Esophagus (tissue), 2 donors: ENCODE measurements around the gene UNC13B. TPM values are rescaled to one million over a fixed set of nuclear protein-coding genes. Genes with fewer than 3 reads are reported as not detected.

Source experiments
- H3K27ac ChIP-seq, 2 donors: one replicate each; pipeline ENCODE4 v1.5.1; 2013; ENCODE audit warnings: low read depth in 2 of 2, mild to moderate bottlenecking in 2 of 2, inconsistent platforms in 1 of 2, low read length in 1 of 2, moderate library complexity in 1 of 2
- H3K27me3 ChIP-seq, 2 donors: one replicate each; pipeline ENCODE4 v1.6.1; 2013; ENCODE audit warnings: low read length in 2 of 2, control low read depth in 1 of 2, mild to moderate bottlenecking in 1 of 2; ENCODE audit not compliant: insufficient read depth in 2 of 2, control insufficient read depth in 1 of 2
- H3K36me3 ChIP-seq, 2 donors: one replicate each; pipeline ENCODE4 v1.6.1; 2013; ENCODE audit warnings: low read length in 1 of 2; ENCODE audit not compliant: control insufficient read depth in 2 of 2, insufficient read depth in 2 of 2
- H3K4me1 ChIP-seq, 2 donors: one replicate each; pipeline ENCODE4 v1.6.1; 2013; ENCODE audit warnings: low read length in 1 of 2; ENCODE audit not compliant: control insufficient read depth in 2 of 2, insufficient read depth in 2 of 2
- H3K4me3 ChIP-seq, 2 donors: one replicate each; pipeline ENCODE4 v1.5.1; 2013; ENCODE audit warnings: low read length in 2 of 2, mild to moderate bottlenecking in 2 of 2, low read depth in 1 of 2, moderate library complexity in 1 of 2
- H3K9me3 ChIP-seq, 2 donors: one replicate each; pipeline ENCODE4 v1.6.1; 2013; ENCODE audit warnings: mild to moderate bottlenecking in 2 of 2, low read depth in 1 of 2, low read length in 1 of 2, moderate library complexity in 1 of 2; ENCODE audit not compliant: control insufficient read depth in 2 of 2, insufficient read depth in 1 of 2
- WGBS, 2 donors: extraction: QIAGEN DNeasy Blood & Tissue Kit; methylation state at CpG; one replicate each; pipeline ENCODE4 v1.1.7; 2013; 5-methylcytosine and 5-hydroxymethylcytosine counted together
- polyA plus RNA-seq, 2 donors: library from polyadenylated mRNA; stranded (reverse); fragments of 200-250 nt; gene quantifications; one replicate each; pipeline ENCODE4 v1.2.3, GENCODE V29; 2013
- donor health status: healthy with polysubstance abuse.
- donor health status: Bipolar disorder and iron deficiency.

Gene UNC13B
- 10 to 100 TPM; 11.3 to 15.6 TPM for polyA plus RNA-seq

- no peaks in the 10 kb centered on the region for H3K27me3 ChIP-seq
- H3K27ac ChIP-seq: peak within 1 kb of the TSS; percentile 95 to 97
- no peaks in the 10 kb centered on the region for H3K9me3 ChIP-seq
- peak within 1 kb of the TSS; percentile 57 to 77 for H3K4me3 ChIP-seq
- WGBS, 2 donors: 0 to 1% methylated on average over 69 to 70 of the region's 70 CpGs
- no peaks in the 10 kb centered on the region for H3K36me3 ChIP-seq
- H3K4me1 ChIP-seq: no peaks in the 10 kb centered on the region
Observed at GRCh38 chr9:35161713-35162604, at the start of gene UNC13B. Gene UNC13B, plus strand, starts transcription at chr9:35162009. Its CDS starts 275 bp downstream, at chr9:35162284.

- no peaks in the 10 kb centered on the region for H3K27me3 ChIP-seq
- H3K4me3 ChIP-seq: peak overlapping the region in 1 of 2 donors; percentile 30
- H3K4me1 ChIP-seq: peaks cover 0 to 5% of the 10 kb centered on the region in 2 donors
- H3K36me3 ChIP-seq: peaks cover 0 to 8% of the 10 kb centered on the region in 2 donors
- H3K27ac ChIP-seq: peak overlapping the region; percentile 87 to 94
- no peaks in the 10 kb centered on the region for H3K9me3 ChIP-seq
- WGBS, 2 donors: 58 to 69% methylated on average over 3 of the region's 3 CpGs
Observed at GRCh38 chr9:35112257-35113020, 49.4 kb upstream of the UNC13B start.

GRCh38 chr9:35114113-35114839 lies 47.5 kb upstream of the UNC13B start:
- WGBS, 2 donors: 4 to 8% methylated on average over 5 of the region's 5 CpGs
- H3K36me3 ChIP-seq: no peaks in the 10 kb centered on the region
- H3K4me3 ChIP-seq: peak overlapping the region; percentile 63 to 70
- H3K9me3 ChIP-seq: no peaks in the 10 kb centered on the region
- no peaks in the 10 kb centered on the region for H3K27me3 ChIP-seq
- peak overlapping the region; percentile 91 to 96 for H3K27ac ChIP-seq
- peaks cover 0 to 5% of the 10 kb centered on the region in 2 donors for H3K4me1 ChIP-seq

GRCh38 chr9:35114840-35115628 lies 46.8 kb upstream of the UNC13B start:
- no peaks in the 10 kb centered on the region for H3K36me3 ChIP-seq
- WGBS, 2 donors: 9 to 12% methylated on average over 12 of the region's 12 CpGs
- no peaks in the 10 kb centered on the region for H3K9me3 ChIP-seq
- H3K27ac ChIP-seq: peak overlapping the region; percentile 91 to 96
- peak overlapping the region; percentile 63 to 70 for H3K4me3 ChIP-seq
- H3K4me1 ChIP-seq: peaks cover 0 to 4% of the 10 kb centered on the region in 2 donors
- H3K27me3 ChIP-seq: no peaks in the 10 kb centered on the region

- Histone ChIP-seq H3K4me1 (peaks cover 0 to 3% of the 10 kb centered on the region in 2 donors), H3K9me3 (no peaks in the 10 kb centered on the region), H3K27ac (peak within 1 kb of the TSS; percentile 91 to 96), H3K36me3 (no peaks in the 10 kb centered on the region), H3K4me3 (peak within 1 kb of the TSS; percentile 63 to 70), H3K27me3 (no peaks in the 10 kb centered on the region)
- 0 to 1% methylated on average over 54 of the region's 54 CpGs for WGBS, 2 donors
Observed at GRCh38 chr9:35115680-35116538, 45.9 kb upstream of the UNC13B start, which contains the start of gene ATOSB. Gene ATOSB, minus strand, starts transcription at chr9:35115862. Its CDS starts 7,588 bp downstream, at chr9:35108274.

GRCh38 chr9:35116539-35116897 lies 45.3 kb upstream of the UNC13B start:
- Histone ChIP-seq H3K36me3 (no peaks in the 10 kb centered on the region), H3K27me3 (no peaks in the 10 kb centered on the region), H3K27ac (peak overlapping the region; percentile 91 to 96), H3K4me1 (peaks cover 0 to 3% of the 10 kb centered on the region in 2 donors), H3K4me3 (peak overlapping the region; percentile 63 to 70), H3K9me3 (no peaks in the 10 kb centered on the region)
- 0% methylated on average over 12 of the region's 12 CpGs for WGBS, 2 donors

- Histone ChIP-seq H3K36me3 (no peaks in the 10 kb centered on the region), H3K27me3 (no peaks in the 10 kb centered on the region), H3K4me1 (peaks cover 0 to 3% of the 10 kb centered on the region in 2 donors), H3K27ac (peak overlapping the region; percentile 91 to 96), H3K9me3 (no peaks in the 10 kb centered on the region), H3K4me3 (peak overlapping the region; percentile 63 to 70)
- 13 to 19% methylated on average over 30 of the region's 30 CpGs for WGBS, 2 donors
Observed at GRCh38 chr9:35116898-35117551, 44.8 kb upstream of the UNC13B start.

- no peaks in the 10 kb centered on the region for H3K36me3 ChIP-seq
- no peak overlapping the region for H3K4me3 ChIP-seq
- 85 to 86% methylated on average over 6 of the region's 6 CpGs for WGBS, 2 donors
- H3K27ac ChIP-seq: no peak overlapping the region
- H3K9me3 ChIP-seq: peaks cover 0 to 2% of the 10 kb centered on the region in 2 donors
- no peaks in the 10 kb centered on the region for H3K27me3 ChIP-seq
- H3K4me1 ChIP-seq: no peaks in the 10 kb centered on the region
Observed at GRCh38 chr9:35134920-35135319, 26.9 kb upstream of the UNC13B start.
